Measurements from ENCODE around the gene PHF2.

Gene PHF2

GRCh38 chr9:93630806-93631411, 54.5 kb downstream of the PHF2 start:
- no peak overlapping the region for H3K27ac ChIP-seq (ENCODE audit: low read length)
- no peak for DNase-seq
- H3K36me3 ChIP-seq (replicated peaks; ENCODE audit: insufficient read depth, low read length) = no peaks in the 10 kb centered on the region
- no peaks in the 10 kb centered on the region for H3K4me1 ChIP-seq (ENCODE audit: low read length)
- H3K4me2 ChIP-seq (ENCODE audit: low read depth, low read length) = no peak overlapping the region
- no peaks in the 10 kb centered on the region for H4K20me1 ChIP-seq (ENCODE audit: insufficient read depth, low read length)
- H2AFZ ChIP-seq (ENCODE audit: low read length) = no peak overlapping the region
- no peak overlapping the region for H3K4me3 ChIP-seq (ENCODE audit: low read length)
- 0 out of 2 replicates have a peak, but pooled peaks cover 3% of the 10 kb centered on the region for H3K79me2 ChIP-seq (ENCODE audit: low read length)
- H3K9me2 ChIP-seq (replicated peaks; ENCODE audit: insufficient read depth, low read length) = no peaks in the 10 kb centered on the region
- H3K9me3 ChIP-seq (replicated peaks; ENCODE audit: insufficient read depth, low read length) = no peaks in the 10 kb centered on the region
- H3K9ac ChIP-seq (ENCODE audit: low read length) = no peak overlapping the region
- TF ChIP-seq EZH2phosphoT487 (IDR thresholded peaks at IDR 0.05; ENCODE audit: low read length) (no peak), EZH2 (optimal IDR thresholded peaks at IDR 0.05; ENCODE audit: low read depth, low read length) (no peak), CTCF (IDR thresholded peaks at IDR 0.05; ENCODE audit: low read length) (no peak)
- H3K27me3 ChIP-seq (replicated peaks; ENCODE audit: insufficient read depth, low read length) = no peaks in the 10 kb centered on the region
- H3F3A ChIP-seq (ENCODE audit: insufficient read depth, low read length) = no peaks in the 10 kb centered on the region

GRCh38 chr9:93633492-93634221, 57.3 kb downstream of the PHF2 start:
- H3K9me3 ChIP-seq (replicated peaks; ENCODE audit: insufficient read depth, low read length) = no peaks in the 10 kb centered on the region
- TF ChIP-seq CTCF (IDR thresholded peaks at IDR 0.05; ENCODE audit: low read length) (no peak), EZH2 (optimal IDR thresholded peaks at IDR 0.05; ENCODE audit: low read depth, low read length) (no peak), EZH2phosphoT487 (IDR thresholded peaks at IDR 0.05; ENCODE audit: low read length) (no peak)
- H3K27ac ChIP-seq (ENCODE audit: low read length) = no peak overlapping the region
- no peaks in the 10 kb centered on the region for H3K36me3 ChIP-seq (replicated peaks; ENCODE audit: insufficient read depth, low read length)
- no peaks in the 10 kb centered on the region for H3F3A ChIP-seq (ENCODE audit: insufficient read depth, low read length)
- H3K9ac ChIP-seq (ENCODE audit: low read length) = no peak overlapping the region
- H3K27me3 ChIP-seq (replicated peaks; ENCODE audit: insufficient read depth, low read length) = no peaks in the 10 kb centered on the region
- H3K79me2 ChIP-seq (ENCODE audit: low read length) = no peaks in the 10 kb centered on the region
- no peak for DNase-seq
- H2AFZ ChIP-seq (ENCODE audit: low read length) = no peak overlapping the region
- no peaks in the 10 kb centered on the region for H4K20me1 ChIP-seq (ENCODE audit: insufficient read depth, low read length)
- no peaks in the 10 kb centered on the region for H3K9me2 ChIP-seq (replicated peaks; ENCODE audit: insufficient read depth, low read length)
- no peaks in the 10 kb centered on the region for H3K4me1 ChIP-seq (ENCODE audit: low read length)
- no peak overlapping the region for H3K4me2 ChIP-seq (ENCODE audit: low read depth, low read length)
- no peak overlapping the region for H3K4me3 ChIP-seq (ENCODE audit: low read length)

GRCh38 chr9:93634311-93635185, 58.2 kb downstream of the PHF2 start:
- Histone ChIP-seq H3K9me3 (replicated peaks; ENCODE audit: insufficient read depth, low read length) (no peaks in the 10 kb centered on the region), H3K36me3 (replicated peaks; ENCODE audit: insufficient read depth, low read length) (no peaks in the 10 kb centered on the region)
- DNase-seq = no peak

More at GRCh38 chr9:93634311-93635185, 58.2 kb downstream of the PHF2 start:
- Histone ChIP-seq H3K4me1 (ENCODE audit: low read length) (no peaks in the 10 kb centered on the region), H3F3A (ENCODE audit: insufficient read depth, low read length) (no peaks in the 10 kb centered on the region), H3K9me2 (replicated peaks; ENCODE audit: insufficient read depth, low read length) (no peaks in the 10 kb centered on the region), H3K9ac (ENCODE audit: low read length) (no peak overlapping the region), H3K27ac (ENCODE audit: low read length) (no peak overlapping the region), H3K27me3 (replicated peaks; ENCODE audit: insufficient read depth, low read length) (no peaks in the 10 kb centered on the region), H3K4me2 (ENCODE audit: low read depth, low read length) (no peak overlapping the region), H2AFZ (ENCODE audit: low read length) (no peak overlapping the region), H4K20me1 (ENCODE audit: insufficient read depth, low read length) (no peaks in the 10 kb centered on the region), H3K79me2 (ENCODE audit: low read length) (no peaks in the 10 kb centered on the region), H3K4me3 (ENCODE audit: low read length) (no peak overlapping the region)
- no peak for TF ChIP-seq CTCF (IDR thresholded peaks at IDR 0.05; ENCODE audit: low read length)
- no peak for TF ChIP-seq EZH2 (optimal IDR thresholded peaks at IDR 0.05; ENCODE audit: low read depth, low read length)
- TF ChIP-seq EZH2phosphoT487 (IDR thresholded peaks at IDR 0.05; ENCODE audit: low read length) = no peak
